Esophagus muscularis mucosa (tissue), 3 donors: ENCODE results near the gene CCDC186.

Experiments used
- POLR2A ChIP-seq: fragments of 450-650 bp; IDR thresholded peaks from one replicate; pipeline ENCODE4 v1.6.1; 2017; ENCODE audit warnings: antibody characterized with exemption, moderate library complexity, mild to moderate bottlenecking, low read depth
- TF ChIP-seq, protein P1 (sequence below), 3 experiments: fragments of 200-600 bp in 2 of 3; fragments of 450-650 bp in 1 of 3; sonication (generic) in 2 of 3; IDR thresholded peaks; one replicate each; pipeline ENCODE4 v1.5.1; 2017 to 2019; ENCODE audit warnings: antibody characterized with exemption in 3 of 3, mild to moderate bottlenecking in 2 of 3, moderate library complexity in 1 of 3

DNA sequence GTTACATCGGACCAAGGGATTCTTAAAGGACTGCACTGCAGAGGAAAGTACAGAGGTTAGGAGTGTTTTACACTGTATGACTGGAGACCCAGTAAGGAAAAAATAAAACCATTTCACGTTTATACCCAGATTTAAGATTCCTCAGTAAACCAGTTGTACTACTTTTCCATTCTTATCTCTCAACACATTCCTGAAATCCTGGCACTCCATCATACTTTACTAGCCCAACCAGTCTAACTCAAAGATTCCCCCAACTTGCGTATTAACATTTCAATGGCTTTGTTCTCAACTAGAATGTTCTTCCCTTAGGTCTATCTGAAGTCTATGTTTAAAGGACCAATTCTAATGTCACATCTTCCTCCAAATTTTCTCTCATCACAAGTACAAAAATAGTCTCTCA, 8.0 kb downstream of the CCDC186 start:
- TF ChIP-seq, protein P1, sequence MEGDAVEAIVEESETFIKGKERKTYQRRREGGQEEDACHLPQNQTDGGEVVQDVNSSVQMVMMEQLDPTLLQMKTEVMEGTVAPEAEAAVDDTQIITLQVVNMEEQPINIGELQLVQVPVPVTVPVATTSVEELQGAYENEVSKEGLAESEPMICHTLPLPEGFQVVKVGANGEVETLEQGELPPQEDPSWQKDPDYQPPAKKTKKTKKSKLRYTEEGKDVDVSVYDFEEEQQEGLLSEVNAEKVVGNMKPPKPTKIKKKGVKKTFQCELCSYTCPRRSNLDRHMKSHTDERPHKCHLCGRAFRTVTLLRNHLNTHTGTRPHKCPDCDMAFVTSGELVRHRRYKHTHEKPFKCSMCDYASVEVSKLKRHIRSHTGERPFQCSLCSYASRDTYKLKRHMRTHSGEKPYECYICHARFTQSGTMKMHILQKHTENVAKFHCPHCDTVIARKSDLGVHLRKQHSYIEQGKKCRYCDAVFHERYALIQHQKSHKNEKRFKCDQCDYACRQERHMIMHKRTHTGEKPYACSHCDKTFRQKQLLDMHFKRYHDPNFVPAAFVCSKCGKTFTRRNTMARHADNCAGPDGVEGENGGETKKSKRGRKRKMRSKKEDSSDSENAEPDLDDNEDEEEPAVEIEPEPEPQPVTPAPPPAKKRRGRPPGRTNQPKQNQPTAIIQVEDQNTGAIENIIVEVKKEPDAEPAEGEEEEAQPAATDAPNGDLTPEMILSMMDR (IDR thresholded peaks at IDR 0.05): no peak
- no peak for TF ChIP-seq POLR2A
